Skeletal muscle tissue (tissue), 4 donors: ENCODE results near the gene ADAP1. TPM values are rescaled to one million over a fixed set of nuclear protein-coding genes. Genes with fewer than 3 reads are reported as not detected.
A peak's percentile ranks its signal among the peaks of the same experiment; 100 is the strongest.

ENCODE experiments used
- H3K27ac ChIP-seq: one replicate; pipeline ENCODE4 v1.7.0; 2013; ENCODE audit warnings: mild to moderate bottlenecking, low read depth, low read length, inconsistent platforms
- H3K27me3 ChIP-seq, 3 donors: one replicate each; pipeline ENCODE4 v1.7.0; 2013; ENCODE audit warnings: low read length in 3 of 3; ENCODE audit not compliant: control insufficient read depth in 3 of 3, insufficient read depth in 3 of 3
- H3K36me3 ChIP-seq, 3 donors: one replicate each; pipeline ENCODE4 v1.7.0; 2013; ENCODE audit warnings: low read length in 3 of 3; ENCODE audit not compliant: control insufficient read depth in 3 of 3, insufficient read depth in 3 of 3
- H3K4me1 ChIP-seq, 3 donors: one replicate each; pipeline ENCODE4 v1.7.0; 2013; ENCODE audit warnings: low read length in 3 of 3, mild to moderate bottlenecking in 3 of 3; ENCODE audit not compliant: control insufficient read depth in 3 of 3, insufficient read depth in 3 of 3
- H3K4me3 ChIP-seq, 3 donors: one replicate each; pipeline ENCODE4 v1.7.0; 2013; ENCODE audit warnings: low read length in 3 of 3
- H3K9ac ChIP-seq, 3 donors: one replicate each; pipeline ENCODE4 v1.7.0; 2013; ENCODE audit warnings: low read length in 3 of 3, mild to moderate bottlenecking in 3 of 3, moderate library complexity in 2 of 3, low read depth in 1 of 3
- H3K9me3 ChIP-seq, 3 donors: one replicate each; pipeline ENCODE4 v1.7.0; 2013; ENCODE audit warnings: low read length in 3 of 3; ENCODE audit not compliant: control insufficient read depth in 3 of 3
- total RNA-seq: library from RNA; depleted of rRNA; stranded (reverse); fragments of >200 nt; gene quantifications from one replicate; pipeline ENCODE4 v1.2.3, GENCODE V29; 2014
- donor health status: Osteomylitis.

ADAP1 gene
- total RNA-seq, 1 donor from 2014 or later: 1.0 TPM

DNA sequence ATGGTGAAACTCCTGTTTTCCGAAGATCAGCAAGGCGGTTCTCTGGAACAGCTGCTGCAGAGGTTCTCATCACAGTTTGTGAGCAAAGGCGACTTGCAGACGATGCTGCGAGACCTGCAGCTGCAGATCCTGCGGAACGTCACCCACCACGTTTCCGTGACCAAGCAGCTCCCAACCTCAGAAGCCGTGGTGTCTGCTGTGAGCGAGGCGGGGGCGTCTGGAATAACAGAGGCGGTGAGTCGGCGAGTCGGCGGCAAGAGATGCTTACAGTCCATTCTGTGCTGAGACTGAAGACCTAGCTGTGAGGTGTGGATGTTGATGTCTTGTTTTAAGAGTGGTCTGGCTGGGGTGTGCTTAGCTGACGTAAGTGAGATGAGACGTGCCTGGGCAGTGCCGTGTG is 94.3 kb downstream of the ADAP1 start:
- H3K27ac ChIP-seq: no peak overlapping the region
- peaks cover 4 to 10% (median 4%) of the 10 kb centered on the region in 3 donors for H3K4me1 ChIP-seq
- H3K27me3 ChIP-seq: no peaks in the 10 kb centered on the region
- no peaks in the 10 kb centered on the region for H3K9me3 ChIP-seq
- no peak overlapping the region for H3K9ac ChIP-seq
- peaks cover 68 to 82% (median 78%) of the 10 kb centered on the region in 3 donors for H3K36me3 ChIP-seq
- no peak overlapping the region for H3K4me3 ChIP-seq

DNA sequence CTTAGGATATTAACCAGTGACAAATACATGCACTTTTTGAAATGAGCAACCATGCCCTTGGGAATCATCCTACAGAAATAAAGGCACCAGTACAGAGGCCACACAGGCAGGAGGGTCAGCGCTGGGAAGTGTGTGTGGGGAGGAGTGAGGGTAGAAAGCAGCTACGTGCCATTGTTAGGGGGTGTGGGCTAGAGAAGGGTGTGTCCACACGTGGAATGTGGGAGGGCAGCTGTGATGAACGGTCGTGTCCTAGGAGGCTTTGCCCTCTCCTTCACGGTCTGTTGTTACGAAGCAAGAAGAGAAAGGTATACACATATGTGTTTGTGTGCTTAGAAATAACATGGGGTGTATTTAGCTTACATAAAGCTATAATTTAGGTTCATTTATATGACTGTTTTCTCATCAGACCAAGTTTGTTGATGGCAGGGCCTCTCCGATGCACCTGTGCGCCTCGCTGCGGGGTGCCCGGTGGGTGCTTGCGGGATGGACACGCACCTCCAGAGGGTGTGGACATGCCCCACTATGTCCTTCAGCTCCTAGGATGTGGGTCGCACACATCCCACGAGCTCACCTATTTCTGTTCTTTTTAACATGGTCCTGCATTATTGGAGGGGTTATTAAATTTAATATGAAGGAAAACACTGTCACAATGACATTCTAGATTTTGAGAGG is 95.0 kb downstream of the ADAP1 start:
- peaks cover 70 to 84% (median 79%) of the 10 kb centered on the region in 3 donors for H3K36me3 ChIP-seq

DNA sequence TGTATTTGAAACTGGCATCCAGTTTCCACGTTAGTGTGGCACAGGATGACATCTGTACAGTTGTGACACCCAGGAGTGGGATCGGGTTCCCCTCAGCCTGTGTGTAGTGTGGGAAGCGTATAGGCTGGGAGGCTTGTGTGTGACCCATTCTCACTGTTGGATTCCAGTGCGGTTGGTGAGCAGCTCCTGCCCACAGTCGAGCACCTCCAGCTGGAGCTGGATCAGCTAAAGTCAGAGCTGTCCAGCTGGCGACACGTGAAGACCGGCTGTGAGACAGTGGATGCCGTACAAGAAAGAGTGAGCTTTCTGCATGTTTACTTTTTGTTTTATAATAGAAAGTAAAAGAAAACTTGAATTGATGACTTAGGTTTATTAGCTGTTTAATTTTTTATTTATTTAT is 96.8 kb downstream of the ADAP1 start:
- Histone ChIP-seq H3K27me3 (no peaks in the 10 kb centered on the region), H3K27ac (no peak overlapping the region), H3K36me3 (peaks cover 84 to 90% (median 89%) of the 10 kb centered on the region in 3 donors), H3K4me3 (no peak overlapping the region), H3K4me1 (peaks cover 4 to 10% (median 4%) of the 10 kb centered on the region in 3 donors), H3K9me3 (no peaks in the 10 kb centered on the region), H3K9ac (peak overlapping the region in 1 of 3 donors; percentile 50)

More for the DNA sequence above, 95.0 kb downstream of the ADAP1 start:
- no peak overlapping the region for H3K27ac ChIP-seq
- peaks cover 4 to 10% (median 4%) of the 10 kb centered on the region in 3 donors for H3K4me1 ChIP-seq
- H3K4me3 ChIP-seq: no peak overlapping the region
- H3K9me3 ChIP-seq: no peaks in the 10 kb centered on the region
- H3K9ac ChIP-seq: no peak overlapping the region
- no peaks in the 10 kb centered on the region for H3K27me3 ChIP-seq

DNA sequence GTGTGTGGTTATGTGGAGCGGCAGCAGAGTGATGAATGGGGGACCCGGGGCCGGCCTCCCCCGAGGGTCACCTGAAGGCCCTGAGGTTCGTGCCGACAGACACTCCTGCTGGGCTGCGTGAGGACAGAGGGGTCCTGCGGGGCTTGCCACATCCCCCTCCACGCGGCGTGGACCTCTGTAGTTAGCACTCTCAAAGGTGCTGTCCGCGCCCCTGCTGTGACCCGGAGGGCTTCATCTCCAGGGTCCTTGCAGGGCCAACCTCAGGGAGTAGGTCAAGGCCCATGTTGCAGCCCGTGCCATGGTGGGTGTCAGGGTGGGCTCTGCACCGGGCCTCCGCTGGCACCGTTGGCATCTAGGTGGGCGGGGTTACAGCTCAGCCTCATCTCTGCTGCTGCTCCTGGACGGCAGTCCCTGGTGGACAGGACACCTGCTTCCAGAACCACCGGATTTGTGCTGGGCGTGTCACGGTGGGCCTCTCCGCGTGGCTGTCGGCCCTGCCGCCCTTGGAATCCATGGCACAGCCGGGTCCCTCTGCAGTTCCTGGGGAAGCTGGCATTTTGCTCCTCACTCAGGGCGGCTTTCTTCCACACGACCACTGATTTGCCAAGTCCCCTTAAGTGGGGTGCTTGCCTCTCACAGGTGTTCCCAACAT is 97.9 kb downstream of the ADAP1 start:
- Histone ChIP-seq H3K27me3 (no peaks in the 10 kb centered on the region), H3K36me3 (peaks cover 85 to 89% (median 86%) of the 10 kb centered on the region in 3 donors), H3K4me1 (peaks cover 6 to 13% (median 7%) of the 10 kb centered on the region in 3 donors), H3K9me3 (no peaks in the 10 kb centered on the region), H3K9ac (no peak overlapping the region), H3K4me3 (no peak overlapping the region), H3K27ac (no peak overlapping the region)

DNA sequence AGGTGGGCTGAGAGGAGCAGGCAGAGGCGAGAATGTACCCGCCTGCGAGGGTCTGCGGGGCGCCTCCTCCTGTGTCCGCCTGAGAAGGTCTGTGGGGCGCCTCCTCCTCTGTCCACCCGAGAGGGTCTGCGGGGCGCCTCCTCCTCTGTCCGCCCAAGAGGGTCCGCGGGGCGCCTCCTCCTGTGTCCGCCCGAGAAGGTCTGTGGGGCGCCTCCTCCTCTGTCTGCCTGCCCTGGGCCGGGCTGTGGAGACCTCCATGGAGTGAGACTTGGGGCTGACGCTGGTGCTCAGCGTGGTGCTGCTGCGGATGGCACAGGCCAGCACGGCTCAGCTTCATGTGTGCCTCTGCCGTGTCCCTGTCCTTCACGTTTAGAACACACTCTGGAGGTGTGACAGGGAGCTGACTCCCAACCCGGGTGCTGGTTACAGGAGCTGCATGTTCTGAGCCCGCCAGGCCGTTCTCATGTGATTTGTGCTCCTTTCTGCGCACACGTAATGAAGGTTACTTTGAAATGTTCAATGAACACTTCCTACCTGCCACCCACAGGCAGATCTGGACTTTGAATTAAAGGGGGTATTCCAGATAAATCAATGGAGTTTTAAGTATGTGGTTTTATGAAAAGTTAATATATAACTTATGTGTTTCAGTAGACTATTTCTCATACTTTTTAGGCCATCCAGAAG is 98.7 kb downstream of the ADAP1 start:
- H3K36me3 ChIP-seq: peaks cover 77 to 85% (median 84%) of the 10 kb centered on the region in 3 donors
- no peaks in the 10 kb centered on the region for H3K27me3 ChIP-seq
- no peak overlapping the region for H3K4me3 ChIP-seq

DNA sequence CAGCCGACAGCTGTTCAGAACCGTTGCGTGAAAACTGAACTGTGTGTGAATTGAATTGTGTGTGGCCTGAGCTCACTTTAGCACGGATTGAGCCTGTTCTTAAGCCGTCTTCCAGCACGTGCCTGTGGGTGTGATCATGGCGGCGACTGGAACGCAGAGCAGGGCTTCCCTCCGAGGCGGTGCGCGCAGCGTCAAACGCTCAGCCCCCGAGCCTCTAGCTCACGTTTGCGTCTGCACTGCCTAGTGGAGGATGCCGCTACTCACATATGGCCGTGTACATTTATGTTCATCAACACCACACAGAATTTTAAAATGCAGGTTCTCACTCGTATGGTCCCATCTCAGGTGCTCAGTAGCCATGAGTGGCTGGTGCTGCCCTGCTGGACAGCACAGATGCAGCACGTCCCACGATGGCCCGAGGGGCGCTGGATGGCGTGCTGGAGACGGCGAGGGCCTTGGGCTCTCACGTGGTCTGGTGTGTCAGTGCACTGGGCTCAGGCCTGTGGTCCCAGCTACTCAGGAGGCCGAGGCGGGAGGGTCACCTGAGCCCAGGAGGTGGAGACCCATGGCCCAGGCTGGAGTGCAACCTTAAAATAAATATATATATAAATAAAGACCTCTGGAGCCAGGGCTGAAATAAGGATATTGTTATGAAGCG is 100.2 kb downstream of the ADAP1 start:
- Histone ChIP-seq H3K36me3 (peaks cover 69 to 78% (median 75%) of the 10 kb centered on the region in 3 donors), H3K9ac (no peak overlapping the region), H3K27ac (no peak overlapping the region), H3K4me3 (no peak overlapping the region), H3K27me3 (no peaks in the 10 kb centered on the region), H3K9me3 (no peaks in the 10 kb centered on the region), H3K4me1 (peaks cover 11 to 20% (median 13%) of the 10 kb centered on the region in 3 donors)

More for the DNA sequence above, 98.7 kb downstream of the ADAP1 start:
- H3K27ac ChIP-seq: no peak overlapping the region
- peaks cover 9 to 20% (median 13%) of the 10 kb centered on the region in 3 donors for H3K4me1 ChIP-seq
- no peaks in the 10 kb centered on the region for H3K9me3 ChIP-seq
- no peak overlapping the region for H3K9ac ChIP-seq

DNA sequence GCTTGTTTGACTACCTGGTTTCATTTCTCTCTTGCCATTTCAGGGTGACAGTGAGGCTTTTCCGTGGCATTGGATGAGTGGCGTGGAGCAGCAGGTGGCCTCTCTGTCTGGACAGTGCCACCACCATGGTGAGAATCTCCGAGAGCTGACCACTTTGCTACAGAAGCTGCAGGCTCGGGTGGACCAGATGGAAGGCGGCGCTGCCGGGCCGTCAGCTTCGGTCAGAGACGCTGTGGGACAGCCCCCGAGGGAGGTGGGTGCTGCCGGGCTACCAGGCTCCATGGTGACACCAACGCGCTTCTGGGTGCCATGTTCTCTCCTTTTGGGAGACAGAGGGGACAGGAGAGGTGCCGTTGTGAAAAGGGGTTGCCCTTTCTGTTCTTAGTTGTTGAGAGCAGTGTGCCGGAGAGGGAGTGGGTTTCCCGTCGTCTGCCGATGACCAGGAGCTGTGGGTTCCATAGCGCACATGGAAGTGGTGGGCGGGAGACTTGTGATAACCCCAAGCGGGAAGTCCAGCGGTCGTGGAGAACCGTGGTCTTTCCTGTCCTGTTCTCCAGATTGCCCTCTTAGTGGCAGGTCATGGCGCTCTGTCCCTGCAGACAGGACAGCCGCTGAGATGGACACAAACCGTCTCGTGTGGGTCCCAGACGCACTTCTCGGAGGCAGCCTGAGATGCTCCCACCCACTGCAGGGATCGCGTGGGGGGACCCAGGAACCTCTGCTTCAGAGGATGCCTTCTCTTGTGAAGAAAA is 100.9 kb downstream of the ADAP1 start:
- Histone ChIP-seq H3K9me3 (no peaks in the 10 kb centered on the region), H3K36me3 (peaks cover 66 to 76% (median 70%) of the 10 kb centered on the region in 3 donors), H3K27me3 (no peaks in the 10 kb centered on the region), H3K4me1 (peaks cover 11 to 20% (median 13%) of the 10 kb centered on the region in 3 donors), H3K9ac (no peak overlapping the region), H3K27ac (no peak overlapping the region), H3K4me3 (no peak overlapping the region)

DNA sequence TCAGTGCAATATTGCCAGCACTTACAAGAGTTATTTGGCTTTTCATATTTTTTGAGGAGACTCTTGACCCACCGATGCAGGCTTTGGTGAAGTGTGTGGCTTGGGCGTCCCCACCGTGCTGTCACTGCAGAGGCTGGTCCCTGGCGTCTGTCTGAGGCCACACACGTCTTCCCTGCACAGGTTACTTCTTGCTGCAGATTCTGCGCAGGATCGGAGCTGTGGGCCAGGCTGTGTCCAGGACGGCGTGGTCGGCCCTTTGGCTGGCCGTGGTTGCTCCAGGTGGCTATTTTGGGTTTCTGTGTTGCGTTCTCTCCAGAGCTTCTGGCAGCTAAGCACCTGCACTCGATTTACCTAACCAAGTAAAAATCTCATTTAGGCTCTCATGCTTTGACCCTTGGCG is 103.3 kb downstream of the ADAP1 start:
- Histone ChIP-seq H3K4me1 (peaks cover 7 to 10% (median 9%) of the 10 kb centered on the region in 3 donors), H3K36me3 (peaks cover 51 to 58% (median 55%) of the 10 kb centered on the region in 3 donors), H3K9ac (peak overlapping the region in 1 of 3 donors; percentile 54), H3K27ac (peak overlapping the region; percentile 11), H3K4me3 (no peak overlapping the region), H3K27me3 (no peaks in the 10 kb centered on the region), H3K9me3 (no peaks in the 10 kb centered on the region)

DNA sequence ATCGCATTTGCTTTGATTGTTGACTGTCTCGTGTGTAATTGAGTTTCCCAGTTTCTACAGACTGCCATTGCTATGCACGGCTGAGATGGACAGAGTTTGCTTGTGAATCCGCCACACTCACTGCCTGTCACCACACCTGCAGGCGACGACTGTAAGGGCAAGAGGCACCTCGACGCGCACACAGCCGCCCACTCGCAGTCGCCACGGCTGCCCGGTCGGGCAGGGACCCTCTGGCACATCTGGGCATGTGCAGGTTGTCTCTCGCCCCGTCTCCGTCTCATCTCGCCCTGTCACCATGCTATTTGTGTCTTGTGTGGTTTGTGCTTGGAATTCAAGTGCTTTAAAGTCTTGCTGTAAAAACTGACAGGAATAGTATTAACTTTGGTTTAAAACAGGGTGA is 104.7 kb downstream of the ADAP1 start:
- Histone ChIP-seq H3K36me3 (peaks cover 47 to 52% (median 50%) of the 10 kb centered on the region in 3 donors), H3K27me3 (no peaks in the 10 kb centered on the region)

More for the DNA sequence above, 104.7 kb downstream of the ADAP1 start:
- Histone ChIP-seq H3K4me1 (peaks cover 7 to 10% (median 9%) of the 10 kb centered on the region in 3 donors), H3K27ac (no peak overlapping the region), H3K4me3 (no peak overlapping the region), H3K9me3 (no peaks in the 10 kb centered on the region), H3K9ac (no peak overlapping the region)
